ENCODE results near the gene C12orf42.
"Not testable (repeated sequence)": the region's sequence is repeated elsewhere in the genome, so short reads cannot be mapped to it uniquely, and the experiment has no call there.

Gene C12orf42

GRCh38 chr12:103455020-103455763, 40.6 kb downstream of the C12orf42 start:
- Histone ChIP-seq H3K36me3 (ENCODE audit: low read depth) (no peaks in the 10 kb centered on the region), H3K27ac (ENCODE audit: poor library complexity, severe bottlenecking) (no peak overlapping the region), H3K4me3 (ENCODE audit: severe bottlenecking) (no peak overlapping the region), H3K4me1 (ENCODE audit: insufficient read depth, poor library complexity, severe bottlenecking) (no peaks in the 10 kb centered on the region), H3K27me3 (ENCODE audit: insufficient read depth, poor library complexity, severe bottlenecking) (peaks cover 13% of the 10 kb centered on the region), H3K9me3 (ENCODE audit: severe bottlenecking) (no peaks in the 10 kb centered on the region)
- no peak for TF ChIP-seq CTCF (IDR thresholded peaks at IDR 0.05; ENCODE audit: poor library complexity, severe bottlenecking)
- DNase-seq (ENCODE audit: low spot score): no peak
- no peak for ATAC-seq (ENCODE audit: low read depth)

- H3K36me3 ChIP-seq (ENCODE audit: low read depth): no peaks in the 10 kb centered on the region
- DNase-seq (ENCODE audit: low spot score) (no peak), ATAC-seq (ENCODE audit: low read depth) (no peak)
- no peak overlapping the region for H3K27ac ChIP-seq (ENCODE audit: poor library complexity, severe bottlenecking)
- H3K9me3 ChIP-seq (ENCODE audit: severe bottlenecking): no peaks in the 10 kb centered on the region
- no peak for TF ChIP-seq CTCF (IDR thresholded peaks at IDR 0.05; ENCODE audit: poor library complexity, severe bottlenecking)
- H3K27me3 ChIP-seq (ENCODE audit: insufficient read depth, poor library complexity, severe bottlenecking): no peaks in the 10 kb centered on the region
- no peak overlapping the region for H3K4me3 ChIP-seq (ENCODE audit: severe bottlenecking)
- H3K4me1 ChIP-seq (ENCODE audit: insufficient read depth, poor library complexity, severe bottlenecking): no peaks in the 10 kb centered on the region
Observed at GRCh38 chr12:103444983-103445382, 50.8 kb downstream of the C12orf42 start.

- Histone ChIP-seq H3K4me3 (ENCODE audit: severe bottlenecking) (no peak overlapping the region), H3K9me3 (ENCODE audit: severe bottlenecking) (no peaks in the 10 kb centered on the region), H3K27ac (ENCODE audit: poor library complexity, severe bottlenecking) (no peak overlapping the region), H3K27me3 (ENCODE audit: insufficient read depth, poor library complexity, severe bottlenecking) (no peaks in the 10 kb centered on the region), H3K4me1 (ENCODE audit: insufficient read depth, poor library complexity, severe bottlenecking) (no peaks in the 10 kb centered on the region), H3K36me3 (ENCODE audit: low read depth) (no peaks in the 10 kb centered on the region)
- ATAC-seq (ENCODE audit: low read depth) (no peak), DNase-seq (ENCODE audit: low spot score) (no peak)
- TF ChIP-seq CTCF (IDR thresholded peaks at IDR 0.05; ENCODE audit: poor library complexity, severe bottlenecking): no peak
Observed at GRCh38 chr12:103442822-103443221, 52.9 kb downstream of the C12orf42 start.

GRCh38 chr12:103442182-103442555, 53.6 kb downstream of the C12orf42 start:
- TF ChIP-seq CTCF (IDR thresholded peaks at IDR 0.05; ENCODE audit: poor library complexity, severe bottlenecking): no peak
- Histone ChIP-seq H3K27me3 (ENCODE audit: insufficient read depth, poor library complexity, severe bottlenecking) (no peaks in the 10 kb centered on the region), H3K36me3 (ENCODE audit: low read depth) (no peaks in the 10 kb centered on the region), H3K27ac (ENCODE audit: poor library complexity, severe bottlenecking) (no peak overlapping the region), H3K4me1 (ENCODE audit: insufficient read depth, poor library complexity, severe bottlenecking) (no peaks in the 10 kb centered on the region), H3K9me3 (ENCODE audit: severe bottlenecking) (no peaks in the 10 kb centered on the region), H3K4me3 (ENCODE audit: severe bottlenecking) (no peak overlapping the region)
- ATAC-seq (ENCODE audit: low read depth) (no peak), DNase-seq (ENCODE audit: low spot score) (no peak)

- Histone ChIP-seq H3K27ac (ENCODE audit: poor library complexity, severe bottlenecking) (no peak overlapping the region), H3K27me3 (ENCODE audit: insufficient read depth, poor library complexity, severe bottlenecking) (no peaks in the 10 kb centered on the region), H3K4me1 (ENCODE audit: insufficient read depth, poor library complexity, severe bottlenecking) (no peaks in the 10 kb centered on the region), H3K9me3 (ENCODE audit: severe bottlenecking) (no peaks in the 10 kb centered on the region), H3K4me3 (ENCODE audit: severe bottlenecking) (no peak overlapping the region), H3K36me3 (ENCODE audit: low read depth) (no peaks in the 10 kb centered on the region)
- no peak for DNase-seq (ENCODE audit: low spot score)
- TF ChIP-seq CTCF (IDR thresholded peaks at IDR 0.05; ENCODE audit: poor library complexity, severe bottlenecking): no peak
- no peak for ATAC-seq (ENCODE audit: low read depth)
Observed at GRCh38 chr12:103441437-103442181, 54.2 kb downstream of the C12orf42 start.

- not testable (repeated sequence) for H3K4me1 ChIP-seq (ENCODE audit: insufficient read depth, poor library complexity, severe bottlenecking); H3K27ac ChIP-seq (ENCODE audit: poor library complexity, severe bottlenecking); H3K4me3 ChIP-seq (ENCODE audit: severe bottlenecking); H3K36me3 ChIP-seq (ENCODE audit: low read depth); ATAC-seq (ENCODE audit: low read depth); DNase-seq (ENCODE audit: low spot score); H3K9me3 ChIP-seq (ENCODE audit: severe bottlenecking); H3K27me3 ChIP-seq (ENCODE audit: insufficient read depth, poor library complexity, severe bottlenecking)
Observed at GRCh38 chr12:103434165-103435105, 61.3 kb downstream of the C12orf42 start.

Data from RWPE2 (cell line).